GM18951 (cell line): ENCODE data around the gene C1QTNF3.

Source experiments
- POLR2A ChIP-seq: IDR thresholded peaks from 4 replicates; pipeline ENCODE4 v1.6.1; 2011; ENCODE audit warnings: mild to moderate bottlenecking; ENCODE audit not compliant: insufficient read length, insufficient read depth; ENCODE audit errors: extremely low read depth
- in situ Hi-C: fragments of 300-500 bp; cut with MboI; formaldehyde crosslinking; loops from one replicate; pipeline ENCODE4 v1.12.0; 2022; ENCODE audit warnings: low sequenced_read_pairs, mixed read lengths, inconsistent platforms; ENCODE audit not compliant: unreplicated experiment

The C1QTNF3 gene

GRCh38 chr5:34058532-34058931 lies 15.5 kb upstream of the C1QTNF3 start:
- TF ChIP-seq POLR2A = no peak
- in situ Hi-C loops = no loop called here

DNA sequence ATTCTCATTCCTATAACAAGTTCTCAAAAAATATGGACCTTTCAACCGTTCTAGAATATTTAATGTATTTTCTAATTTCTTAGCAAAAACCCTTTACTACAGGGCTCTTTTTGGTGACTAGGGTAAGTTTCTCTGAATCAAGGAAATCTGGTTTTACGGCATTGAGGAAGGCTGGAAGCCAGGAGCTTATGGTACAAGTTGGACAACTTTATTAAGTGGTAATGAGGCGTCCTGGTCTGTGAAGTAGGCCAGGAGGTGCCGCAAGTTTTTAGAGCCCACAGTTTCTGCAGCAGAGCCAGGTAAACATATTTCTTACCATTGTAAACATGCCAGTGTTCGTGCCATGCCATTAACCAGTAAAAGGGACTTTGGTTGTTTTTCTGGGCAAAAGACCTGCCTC lies 14.6 kb upstream of the C1QTNF3 start:
- in situ Hi-C loops = no loop called here
- TF ChIP-seq POLR2A = no peak

DNA sequence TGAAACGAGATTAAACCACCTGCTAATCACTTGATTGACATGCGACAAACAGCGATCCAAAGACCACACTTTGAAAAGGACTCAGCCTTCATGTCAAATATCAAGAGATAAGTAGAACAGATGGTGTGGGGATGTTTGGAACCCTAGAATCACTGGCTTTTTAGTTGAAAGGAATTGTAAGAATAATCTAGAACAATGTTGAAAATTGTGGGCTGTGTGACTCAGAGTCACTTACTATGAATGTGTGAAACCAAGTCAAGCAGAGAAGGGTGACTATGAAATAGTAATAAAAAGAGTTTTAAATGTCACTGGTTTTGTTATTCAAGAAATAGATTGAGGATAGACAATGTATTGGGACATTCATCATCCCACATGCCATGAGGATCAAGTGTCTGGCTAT lies 14.1 kb upstream of the C1QTNF3 start:
- TF ChIP-seq POLR2A = no peak
- in situ Hi-C loops = no loop called here

DNA sequence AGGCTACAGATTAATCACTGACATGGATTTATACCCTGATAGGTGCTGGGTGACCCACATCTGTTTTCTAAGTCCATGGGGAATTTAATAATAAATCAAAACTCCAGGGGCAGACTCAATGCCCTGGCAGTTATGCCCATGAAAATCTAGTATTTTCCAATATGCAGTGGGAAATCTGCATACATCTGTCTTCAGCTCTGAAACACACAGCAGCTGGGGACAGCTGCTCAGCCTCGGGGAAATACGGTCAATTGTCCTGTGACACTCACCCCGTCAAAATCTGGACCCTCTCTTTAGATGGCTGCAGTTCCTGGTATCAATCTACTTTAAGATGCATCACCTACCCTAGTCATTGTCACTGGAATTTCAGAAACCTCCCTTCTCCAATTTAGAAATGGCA lies 12.7 kb upstream of the C1QTNF3 start:
- in situ Hi-C loops = no loop called here
- TF ChIP-seq POLR2A = no peak

GRCh38 chr5:34054400-34054729 lies 11.4 kb upstream of the C1QTNF3 start:
- no peak for TF ChIP-seq POLR2A
- in situ Hi-C loops = no loop called here

GRCh38 chr5:34053571-34054399 lies 10.8 kb upstream of the C1QTNF3 start:
- no peak for TF ChIP-seq POLR2A
- in situ Hi-C loops = no loop called here

DNA sequence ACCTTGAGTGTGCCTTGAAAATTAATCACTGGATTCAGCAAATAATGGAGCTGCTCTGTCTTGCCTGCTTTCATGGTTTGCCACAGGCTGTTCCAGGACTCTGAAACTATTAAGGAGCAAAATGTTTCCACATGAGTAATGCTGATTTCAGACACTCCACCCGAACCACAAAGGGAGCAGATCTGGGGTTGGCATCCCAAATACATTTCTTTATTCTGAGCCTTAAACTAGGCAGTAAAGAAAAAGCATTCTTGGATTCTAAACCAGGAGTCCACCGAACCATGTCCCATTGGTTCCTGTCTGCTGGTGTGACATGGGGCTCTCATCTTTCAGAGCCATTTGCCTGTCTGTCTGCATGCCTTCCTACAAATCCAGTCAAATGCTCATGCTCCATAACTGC lies 10.1 kb upstream of the C1QTNF3 start:
- TF ChIP-seq POLR2A = no peak
- in situ Hi-C loops = no loop called here

DNA sequence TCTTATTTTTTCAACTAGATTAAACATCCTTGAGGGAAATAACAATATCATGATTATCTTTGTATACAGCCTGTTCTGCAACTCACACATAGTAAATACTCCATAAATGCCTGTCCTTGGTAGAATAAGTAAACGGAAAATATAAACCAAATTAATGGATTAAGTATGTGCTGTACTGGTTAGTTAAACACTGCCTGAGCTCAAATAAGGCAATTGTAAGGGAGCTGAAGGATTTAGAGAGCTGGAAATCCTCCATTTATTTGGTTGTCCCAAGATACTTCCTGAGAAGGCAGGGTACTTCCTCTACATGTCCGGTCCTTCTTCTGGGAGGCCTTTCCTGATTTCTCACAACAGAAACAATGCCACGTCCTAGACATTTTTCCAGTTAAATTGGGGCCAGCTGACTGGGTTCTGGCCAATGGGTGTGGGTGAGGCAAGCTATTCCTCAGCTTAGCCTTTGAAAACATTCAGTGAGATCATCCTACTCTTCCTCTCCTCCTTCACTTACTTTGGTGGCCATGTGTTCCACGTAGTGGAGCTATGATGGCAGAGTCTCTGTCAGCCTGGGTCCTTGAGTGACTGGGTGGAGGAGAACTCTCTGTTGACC lies 8.5 kb upstream of the C1QTNF3 start:
- in situ Hi-C loops = no loop called here
- no peak for TF ChIP-seq POLR2A

- in situ Hi-C loops = no loop called here
Observed at GRCh38 chr5:34047774-34048572, 5.0 kb upstream of the C1QTNF3 start.

DNA sequence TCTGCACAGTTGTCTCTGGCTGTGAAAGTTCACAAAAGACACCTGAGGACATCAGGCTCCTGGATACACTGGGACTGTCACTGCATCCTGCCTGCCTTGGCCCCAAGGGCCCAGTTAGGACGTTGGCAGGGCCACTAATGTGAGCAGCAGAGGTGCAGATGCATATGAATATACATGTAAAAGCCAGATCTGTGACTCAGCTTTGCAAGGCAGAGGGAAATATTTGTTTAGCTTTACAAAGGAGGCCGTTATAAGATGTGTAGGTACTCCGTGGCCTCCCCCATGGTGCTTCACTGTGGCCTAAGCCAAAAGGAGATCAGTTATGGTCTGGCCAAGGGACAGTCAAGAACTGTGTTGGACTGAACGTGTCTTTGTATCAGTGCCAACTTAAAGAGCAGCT lies 4.1 kb upstream of the C1QTNF3 start:
- no peak for TF ChIP-seq POLR2A
- in situ Hi-C loops = no loop called here

More at GRCh38 chr5:34047774-34048572, 5.0 kb upstream of the C1QTNF3 start:
- TF ChIP-seq POLR2A = no peak

GRCh38 chr5:34045996-34046395 lies 3.0 kb upstream of the C1QTNF3 start:
- in situ Hi-C loops = no loop called here
- TF ChIP-seq POLR2A = no peak

DNA sequence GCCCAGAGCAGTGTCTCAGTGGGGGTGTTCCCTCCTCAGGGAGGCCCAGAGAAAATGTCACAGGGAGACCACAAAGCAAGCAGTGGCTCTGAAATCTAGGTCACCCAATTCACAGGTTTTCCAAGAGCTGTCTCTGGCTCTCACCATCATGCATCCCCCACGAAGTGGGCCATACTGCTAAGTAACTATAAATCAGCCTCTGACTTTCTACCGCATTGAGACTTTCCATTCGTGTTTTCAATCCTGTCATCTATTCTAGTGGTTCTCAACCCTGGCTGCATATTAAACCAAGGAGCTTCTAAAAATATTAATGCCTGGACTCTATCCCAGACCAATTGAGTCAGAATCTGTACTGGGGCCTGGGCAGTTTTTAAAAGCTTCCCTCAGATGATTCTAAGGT lies 2.0 kb upstream of the C1QTNF3 start:
- in situ Hi-C loops = no loop called here
- TF ChIP-seq POLR2A = no peak

- in situ Hi-C loops = no loop called here
- no peak for TF ChIP-seq POLR2A
Observed at GRCh38 chr5:34042321-34042720, 692 bp downstream of the C1QTNF3 start.
